Adrenal gland (tissue), 5 donors: ENCODE measurements around the gene PAPLN.

ENCODE experiments used
- POLR2A ChIP-seq, 2 donors: fragments of 450-650 bp; IDR thresholded peaks; one replicate each; pipeline ENCODE4 v1.6.1; 2017; ENCODE audit warnings: antibody characterized with exemption in 2 of 2, mild to moderate bottlenecking in 2 of 2, moderate library complexity in 1 of 2
- TF ChIP-seq, protein P1 (sequence below), 6 experiments: fragments of 450-650 bp in 4 of 6; fragments of 200-600 bp in 2 of 6; sonication (generic) in 1 of 6; IDR thresholded peaks; 1 replicate in 5 of 6; 2 replicates in 1 of 6; pipeline versions ENCODE4 v1.5.1 to v1.8.0; 2016 to 2021; ENCODE audit warnings: antibody characterized with exemption in 6 of 6, mild to moderate bottlenecking in 2 of 6, moderate library complexity in 1 of 6
- donor health status: DM: no; HTN: no; CAD: no.

DNA sequence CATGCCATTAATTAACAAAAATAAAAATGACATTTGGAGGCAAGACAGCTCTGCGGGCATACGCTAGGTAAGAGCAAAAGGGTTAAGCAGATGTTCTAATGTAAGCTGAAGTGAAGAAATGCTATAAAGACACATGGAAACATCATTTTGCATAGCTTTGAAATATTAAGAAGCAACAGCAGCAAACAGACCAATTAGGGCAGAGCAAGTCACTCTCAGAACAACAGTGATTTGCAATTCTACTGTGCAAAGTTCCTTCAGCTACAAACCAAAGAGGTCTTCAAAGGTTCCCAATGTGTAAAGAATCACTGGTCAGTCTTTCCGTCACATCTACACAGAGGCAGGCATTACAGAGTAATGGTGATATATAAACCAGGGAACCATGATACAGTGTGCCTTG, 68.2 kb downstream of the PAPLN start:
- TF ChIP-seq POLR2A (IDR thresholded peaks at IDR 0.05), result no peak
- TF ChIP-seq, protein P1, sequence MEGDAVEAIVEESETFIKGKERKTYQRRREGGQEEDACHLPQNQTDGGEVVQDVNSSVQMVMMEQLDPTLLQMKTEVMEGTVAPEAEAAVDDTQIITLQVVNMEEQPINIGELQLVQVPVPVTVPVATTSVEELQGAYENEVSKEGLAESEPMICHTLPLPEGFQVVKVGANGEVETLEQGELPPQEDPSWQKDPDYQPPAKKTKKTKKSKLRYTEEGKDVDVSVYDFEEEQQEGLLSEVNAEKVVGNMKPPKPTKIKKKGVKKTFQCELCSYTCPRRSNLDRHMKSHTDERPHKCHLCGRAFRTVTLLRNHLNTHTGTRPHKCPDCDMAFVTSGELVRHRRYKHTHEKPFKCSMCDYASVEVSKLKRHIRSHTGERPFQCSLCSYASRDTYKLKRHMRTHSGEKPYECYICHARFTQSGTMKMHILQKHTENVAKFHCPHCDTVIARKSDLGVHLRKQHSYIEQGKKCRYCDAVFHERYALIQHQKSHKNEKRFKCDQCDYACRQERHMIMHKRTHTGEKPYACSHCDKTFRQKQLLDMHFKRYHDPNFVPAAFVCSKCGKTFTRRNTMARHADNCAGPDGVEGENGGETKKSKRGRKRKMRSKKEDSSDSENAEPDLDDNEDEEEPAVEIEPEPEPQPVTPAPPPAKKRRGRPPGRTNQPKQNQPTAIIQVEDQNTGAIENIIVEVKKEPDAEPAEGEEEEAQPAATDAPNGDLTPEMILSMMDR (IDR thresholded peaks at IDR 0.05), result no peak
